GM12865 (cell line): ENCODE measurements around the gene KIF5B.

Experiments
- DNase-seq: peaks from one replicate; pipeline ENCODE4 v3.0.0; 2010; ENCODE audit warnings: low read depth
- H3K4me3 ChIP-seq: 2 replicates; pipeline ENCODE4 v1.5.1; 2011; ENCODE audit warnings: mild to moderate bottlenecking, low read depth, low read length, control low read depth
- CTCF ChIP-seq: IDR thresholded peaks from 2 replicates; pipeline ENCODE4 v1.5.1; 2011; ENCODE audit warnings: low read length, control low read depth, low read depth, inconsistent platforms; ENCODE audit not compliant: insufficient read depth; ENCODE audit errors: missing control alignments

KIF5B gene

DNA sequence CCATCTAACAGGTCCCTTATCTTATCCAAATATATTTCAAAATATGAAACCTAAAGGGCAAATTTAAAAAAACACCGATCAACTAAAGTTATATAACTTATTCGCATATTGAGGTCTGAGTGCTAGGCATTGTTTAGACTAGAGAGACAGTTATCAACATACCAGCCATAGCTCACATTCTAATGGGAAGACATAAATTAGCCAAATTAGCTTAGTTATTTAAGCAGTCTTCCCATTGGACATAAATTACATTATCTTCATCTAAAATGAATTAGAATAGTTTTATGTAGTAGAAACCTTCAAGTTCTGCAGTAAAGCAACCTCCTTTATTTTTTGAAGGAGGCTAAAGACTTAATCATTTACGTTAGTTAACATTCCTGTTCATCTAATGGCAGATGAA is 17.4 kb downstream of the KIF5B start:
- no peak for DNase-seq
- no peak for TF ChIP-seq CTCF

GRCh38 chr10:32036922-32037321 is 19.3 kb downstream of the KIF5B start:
- H3K4me3 ChIP-seq, result no peak overlapping the region
- no peak for DNase-seq
- TF ChIP-seq CTCF, result no peak

More for the DNA sequence above, 17.4 kb downstream of the KIF5B start:
- no peak overlapping the region for H3K4me3 ChIP-seq

GRCh38 chr10:32035038-32035437 is 21.2 kb downstream of the KIF5B start:
- no peak overlapping the region for H3K4me3 ChIP-seq
- DNase-seq, result no peak
- no peak for TF ChIP-seq CTCF

GRCh38 chr10:32033171-32033570 is 23.1 kb downstream of the KIF5B start:
- no peak overlapping the region for H3K4me3 ChIP-seq
- no peak for DNase-seq
- no peak for TF ChIP-seq CTCF

DNA sequence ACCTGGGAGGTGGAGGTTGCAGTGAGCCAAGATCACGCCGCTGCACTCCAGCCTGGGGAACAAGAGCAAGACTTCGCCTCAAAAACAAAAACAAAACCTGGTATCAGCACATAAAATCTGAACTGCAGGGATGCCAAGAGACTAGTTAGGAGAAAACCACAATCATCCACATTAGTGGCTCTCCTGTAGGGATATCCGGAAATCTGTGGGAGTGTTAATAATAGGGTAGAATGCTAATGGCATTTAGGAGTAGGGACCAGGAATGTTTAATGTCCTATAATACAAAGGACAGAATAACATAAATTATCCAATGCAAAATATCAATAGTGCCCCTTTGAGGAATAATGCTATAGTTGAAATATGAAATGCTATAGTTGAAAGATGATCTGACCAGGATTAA is 24.3 kb downstream of the KIF5B start:
- DNase-seq, result no peak
- H3K4me3 ChIP-seq, result no peak overlapping the region
- no peak for TF ChIP-seq CTCF

GRCh38 chr10:32031424-32031823 is 24.8 kb downstream of the KIF5B start:
- no peak for TF ChIP-seq CTCF
- H3K4me3 ChIP-seq, result no peak overlapping the region
- DNase-seq, result no peak

- DNase-seq, result no peak
- TF ChIP-seq CTCF, result no peak
- H3K4me3 ChIP-seq, result no peak overlapping the region
Observed at GRCh38 chr10:32028710-32029109, 27.5 kb downstream of the KIF5B start.
